Karpas-422 (cell line): ENCODE measurements around the gene MICAL3. TPM values are rescaled to one million over a fixed set of nuclear protein-coding genes. Genes with fewer than 3 reads are reported as not detected.
"Not testable (repeated sequence)": the region's sequence is repeated elsewhere in the genome, so short reads cannot be mapped to it uniquely, and the experiment has no call there.

Experiments
- DNase-seq: peaks from one replicate; pipeline ENCODE4 v3.0.0-alpha.2; 2015
- H2AFZ ChIP-seq: fragments of 200-600 bp; sonication (generic); 2 replicates; pipeline ENCODE4 v1.6.1; 2014; ENCODE audit warnings: antibody characterized with exemption, low read length, mixed read lengths
- H3K27ac ChIP-seq: fragments of 200-600 bp; sonication (generic); 2 replicates; pipeline ENCODE4 v1.5.1; 2014; ENCODE audit warnings: mild to moderate bottlenecking, low read length, moderate library complexity
- H3K27me3 ChIP-seq: fragments of 200-600 bp; sonication (generic); 2 replicates; pipeline ENCODE4 v1.6.1; 2014; ENCODE audit warnings: low read length, mixed read lengths
- H3K36me3 ChIP-seq: fragments of 200-600 bp; sonication (generic); 2 replicates; pipeline ENCODE4 v1.6.1; 2014; ENCODE audit warnings: low read length, mixed read lengths; ENCODE audit not compliant: insufficient read depth
- H3K4me1 ChIP-seq: fragments of 200-600 bp; sonication (generic); 2 replicates; pipeline ENCODE4 v1.6.1; 2014; ENCODE audit warnings: mild to moderate bottlenecking, low read length, mixed read lengths
- H3K4me2 ChIP-seq: fragments of 200-600 bp; sonication (generic); 2 replicates; pipeline ENCODE4 v1.6.1; 2014; ENCODE audit warnings: low read length, low read depth, mild to moderate bottlenecking; ENCODE audit not compliant: poor library complexity, severe bottlenecking
- H3K4me3 ChIP-seq: fragments of 200-600 bp; sonication (generic); 2 replicates; pipeline ENCODE4 v1.5.1; 2014; ENCODE audit warnings: mild to moderate bottlenecking, antibody characterized with exemption, low read length, mixed read lengths
- H3K79me2 ChIP-seq: fragments of 200-600 bp; sonication (generic); 2 replicates; pipeline ENCODE4 v1.6.1; 2014; ENCODE audit warnings: mild to moderate bottlenecking, low read length, mixed read lengths
- H3K9ac ChIP-seq: fragments of 200-600 bp; sonication (generic); 2 replicates; pipeline ENCODE4 v1.6.0; 2014; ENCODE audit warnings: low read length
- H3K9me2 ChIP-seq: fragments of 200-600 bp; sonication (generic), shearing (Covaris generic); replicated peaks from 2 replicates; pipeline ENCODE4 v1.6.0; 2014; ENCODE audit warnings: mild to moderate bottlenecking, low read length, moderate library complexity; ENCODE audit not compliant: insufficient read depth
- H3K9me3 ChIP-seq: fragments of 300-700, 200-600 bp; sonication (generic); 2 replicates; pipeline ENCODE4 v1.6.1; 2014; ENCODE audit warnings: low read length, mixed read lengths
- H4K20me1 ChIP-seq: fragments of 200-600 bp; sonication (generic); 2 replicates; pipeline ENCODE4 v1.6.1; 2014; ENCODE audit warnings: mild to moderate bottlenecking, antibody characterized with exemption, low read length, low read depth; ENCODE audit not compliant: insufficient read depth
- total RNA-seq: library from RNA; depleted of rRNA; stranded (reverse); fragments of >200 nt; shearing (Covaris generic); gene quantifications from 2 replicates; pipeline ENCODE4 v1.2.3, GENCODE V29; 2014; ENCODE audit warnings: low replicate concordance

Gene MICAL3
- total RNA-seq, 1 experiment from 2014 or later: 54.9 TPM

GRCh38 chr22:18056807-18057474 lies 32.6 kb upstream of the MICAL3 start:
- Histone ChIP-seq H3K9me2 (no peaks in the 10 kb centered on the region), H3K9me3 (no peaks in the 10 kb centered on the region), H3K9ac (peak overlapping the region; percentile 73), H3K36me3 (no peaks in the 10 kb centered on the region), H3K27me3 (no peaks in the 10 kb centered on the region), H3K79me2 (no peaks in the 10 kb centered on the region), H4K20me1 (no peaks in the 10 kb centered on the region), H3K4me1 (peaks cover 32% of the 10 kb centered on the region), H2AFZ (peak overlapping the region; percentile 77), H3K4me2 (peak overlapping the region; percentile 68), H3K27ac (peak overlapping the region; percentile 94), H3K4me3 (peak overlapping the region; percentile 45)
- DNase-seq: peak; percentile 75

GRCh38 chr22:18056161-18056666 lies 31.9 kb upstream of the MICAL3 start:
- Histone ChIP-seq H3K27me3 (no peaks in the 10 kb centered on the region), H3K4me3 (peak overlapping the region; percentile 45), H4K20me1 (no peaks in the 10 kb centered on the region), H3K9ac (peak overlapping the region; percentile 73), H3K27ac (peak overlapping the region; percentile 94), H3K9me2 (no peaks in the 10 kb centered on the region), H3K4me2 (peak overlapping the region; percentile 68), H3K4me1 (peaks cover 32% of the 10 kb centered on the region), H3K79me2 (no peaks in the 10 kb centered on the region), H3K36me3 (no peaks in the 10 kb centered on the region), H3K9me3 (no peaks in the 10 kb centered on the region), H2AFZ (peak overlapping the region; percentile 77)
- peak; percentile 59 for DNase-seq

GRCh38 chr22:18055619-18056160 lies 31.3 kb upstream of the MICAL3 start:
- Histone ChIP-seq H2AFZ (0 out of 2 replicates have a peak overlapping the region, but pooled peaks have one; percentile 77), H4K20me1 (no peaks in the 10 kb centered on the region), H3K27ac (peak overlapping the region; percentile 94; the same call in 1 of the 2 replicates), H3K79me2 (no peaks in the 10 kb centered on the region), H3K9me2 (no peaks in the 10 kb centered on the region), H3K9me3 (no peaks in the 10 kb centered on the region), H3K4me3 (no peak overlapping the region), H3K9ac (0 out of 2 replicates have a peak overlapping the region, but pooled peaks have one; percentile 73), H3K36me3 (no peaks in the 10 kb centered on the region), H3K4me2 (peak overlapping the region; percentile 68), H3K27me3 (no peaks in the 10 kb centered on the region), H3K4me1 (peaks cover 32% of the 10 kb centered on the region)
- no peak for DNase-seq

GRCh38 chr22:18053216-18053946 lies 29.0 kb upstream of the MICAL3 start:
- not testable (repeated sequence) for H3K9me3 ChIP-seq, H4K20me1 ChIP-seq, H3K4me3 ChIP-seq, H3K27ac ChIP-seq, H3K9ac ChIP-seq, H2AFZ ChIP-seq, H3K36me3 ChIP-seq, H3K27me3 ChIP-seq, H3K79me2 ChIP-seq, DNase-seq, H3K9me2 ChIP-seq, H3K4me2 ChIP-seq
- peaks cover 31% of the 10 kb centered on the region for H3K4me1 ChIP-seq

- not testable (repeated sequence) for H3K79me2 ChIP-seq, H3K27ac ChIP-seq, H3K36me3 ChIP-seq, H3K9me3 ChIP-seq, H3K9ac ChIP-seq, H3K4me1 ChIP-seq, H3K9me2 ChIP-seq, H3K4me3 ChIP-seq, H4K20me1 ChIP-seq, H3K27me3 ChIP-seq, DNase-seq, H2AFZ ChIP-seq, H3K4me2 ChIP-seq
These were observed 26.8 kb upstream of the MICAL3 start for GRCh38 chr22:18051113-18051512.

- Histone ChIP-seq H3K4me1 (peaks cover 6% of the 10 kb centered on the region), H3K79me2 (no peaks in the 10 kb centered on the region)
These were observed 25.7 kb upstream of the MICAL3 start for GRCh38 chr22:18050065-18050464.

GRCh38 chr22:18048441-18048898 lies 24.1 kb upstream of the MICAL3 start:
- Histone ChIP-seq H3K4me3 (no peak overlapping the region), H3K27me3 (no peaks in the 10 kb centered on the region), H3K9ac (no peak overlapping the region), H4K20me1 (no peaks in the 10 kb centered on the region), H3K4me1 (peaks cover 6% of the 10 kb centered on the region), H3K27ac (no peak overlapping the region), H3K36me3 (no peaks in the 10 kb centered on the region), H3K79me2 (no peaks in the 10 kb centered on the region), H2AFZ (peak overlapping the region; percentile 20; the same call in 1 of the 2 replicates), H3K9me2 (no peaks in the 10 kb centered on the region), H3K4me2 (no peak overlapping the region), H3K9me3 (no peaks in the 10 kb centered on the region)
- DNase-seq: no peak

More at GRCh38 chr22:18050065-18050464, 25.7 kb upstream of the MICAL3 start:
- no peak overlapping the region for H3K4me3 ChIP-seq
- no peaks in the 10 kb centered on the region for H3K27me3 ChIP-seq
- H3K9ac ChIP-seq: no peak overlapping the region
- no peak overlapping the region for H3K4me2 ChIP-seq
- H3K27ac ChIP-seq: no peak overlapping the region
- H2AFZ ChIP-seq: no peak overlapping the region
- H3K9me2 ChIP-seq: no peaks in the 10 kb centered on the region
- no peak for DNase-seq
- H3K9me3 ChIP-seq: no peaks in the 10 kb centered on the region
- no peaks in the 10 kb centered on the region for H4K20me1 ChIP-seq
- H3K36me3 ChIP-seq: no peaks in the 10 kb centered on the region

GRCh38 chr22:18048041-18048440 lies 23.7 kb upstream of the MICAL3 start:
- no peak overlapping the region for H3K4me3 ChIP-seq
- H3K36me3 ChIP-seq: no peaks in the 10 kb centered on the region
- H3K9me2 ChIP-seq: no peaks in the 10 kb centered on the region
- peaks cover 6% of the 10 kb centered on the region for H3K4me1 ChIP-seq
- no peak overlapping the region for H3K27ac ChIP-seq
- no peak overlapping the region for H3K4me2 ChIP-seq
- no peak overlapping the region for H2AFZ ChIP-seq
- H3K79me2 ChIP-seq: no peaks in the 10 kb centered on the region
- no peak overlapping the region for H3K9ac ChIP-seq
- H3K27me3 ChIP-seq: no peaks in the 10 kb centered on the region
- no peaks in the 10 kb centered on the region for H4K20me1 ChIP-seq
- H3K9me3 ChIP-seq: no peaks in the 10 kb centered on the region
- no peak for DNase-seq
